Fibroblast of the aortic adventitia (primary cell): ENCODE results near the gene ETFA. TPM values are rescaled to one million over a fixed set of nuclear protein-coding genes. Genes with fewer than 3 reads are reported as not detected.
"Not testable (repeated sequence)": the region's sequence is repeated elsewhere in the genome, so short reads cannot be mapped to it uniquely, and the experiment has no call there.

ENCODE experiments used
- DNase-seq: peaks from one replicate; pipeline ENCODE4 v3.0.0-alpha.2; 2010; ENCODE audit warnings: low read depth
- H3K4me3 ChIP-seq: 2 replicates; pipeline ENCODE4 v1.5.1; 2011; ENCODE audit warnings: low read depth, mild to moderate bottlenecking, control low read depth, low read length, moderate library complexity
- CTCF ChIP-seq: IDR thresholded peaks from 2 replicates; pipeline ENCODE4 v1.5.1; 2011; ENCODE audit warnings: mild to moderate bottlenecking, low read length, control low read depth, inconsistent platforms; ENCODE audit not compliant: insufficient read depth
- total RNA-seq: library from RNA; depleted of rRNA; stranded (reverse); fragments of >200 nt; gene quantifications from 2 replicates; pipeline ENCODE4 v1.2.3, GENCODE V29; 2012; ENCODE audit warnings: low replicate concordance

Gene ETFA
- total RNA-seq, 1 donor = 87.8 TPM

GRCh38 chr15:76310475-76311099 lies 682 bp downstream of the ETFA start:
- no peak for TF ChIP-seq CTCF
- H3K4me3 ChIP-seq = peak overlapping the region; percentile 95
- DNase-seq = peak; percentile 27

- peak overlapping the region; percentile 95 for H3K4me3 ChIP-seq
- TF ChIP-seq CTCF = no peak
- peak; percentile 25 for DNase-seq
Observed at GRCh38 chr15:76309601-76310330, 1.5 kb downstream of the ETFA start.

GRCh38 chr15:76303909-76304308 lies 7.4 kb downstream of the ETFA start:
- TF ChIP-seq CTCF = no peak
- DNase-seq = no peak
- no peak overlapping the region for H3K4me3 ChIP-seq

- DNase-seq = no peak
- no peak overlapping the region for H3K4me3 ChIP-seq
- TF ChIP-seq CTCF = no peak
Observed at GRCh38 chr15:76299786-76300185, 11.5 kb downstream of the ETFA start.

- H3K4me3 ChIP-seq = no peak overlapping the region
- no peak for DNase-seq
- TF ChIP-seq CTCF = no peak
Observed at GRCh38 chr15:76298986-76299385, 12.3 kb downstream of the ETFA start.

GRCh38 chr15:76297951-76298350 lies 13.3 kb downstream of the ETFA start:
- DNase-seq, H3K4me3 ChIP-seq: not testable (repeated sequence)

- no peak overlapping the region for H3K4me3 ChIP-seq
- no peak for DNase-seq
- no peak for TF ChIP-seq CTCF
Observed at GRCh38 chr15:76296849-76297248, 14.4 kb downstream of the ETFA start.

- DNase-seq, H3K4me3 ChIP-seq: not testable (repeated sequence)
Observed at GRCh38 chr15:76294463-76294862, 16.8 kb downstream of the ETFA start.
